Ectodermal cell (in vitro differentiated cells): ENCODE data around the gene CLDN5.

ENCODE experiments used
- H3K27ac ChIP-seq: 2 replicates; pipeline ENCODE4 v1.7.0; 2013; ENCODE audit warnings: mild to moderate bottlenecking, low read depth, low read length; ENCODE audit not compliant: insufficient read depth, poor library complexity, severe bottlenecking
- H3K27me3 ChIP-seq: 2 replicates; pipeline ENCODE4 v1.7.0; 2013; ENCODE audit warnings: mild to moderate bottlenecking, low read length; ENCODE audit not compliant: insufficient read depth, control insufficient read depth, poor library complexity, severe bottlenecking
- H3K36me3 ChIP-seq: one replicate; pipeline ENCODE4 v1.7.0; 2013; ENCODE audit warnings: low read length; ENCODE audit not compliant: control insufficient read depth, insufficient read depth
- H3K4me1 ChIP-seq: one replicate; pipeline ENCODE4 v1.7.0; 2013; ENCODE audit warnings: low read length; ENCODE audit not compliant: control insufficient read depth, insufficient read depth
- H3K4me3 ChIP-seq: 2 replicates; pipeline ENCODE4 v1.7.0; 2013; ENCODE audit warnings: low read depth, low read length, control low read depth; ENCODE audit not compliant: insufficient read depth
- H3K9me3 ChIP-seq: 2 replicates; pipeline ENCODE4 v1.7.0; 2013; ENCODE audit warnings: mild to moderate bottlenecking, low read length, moderate library complexity; ENCODE audit not compliant: control insufficient read depth
- WGBS, 2 experiments: methylation state at CpG; one replicate each; pipeline ENCODE4 v1.1.7; 2013; ENCODE audit warnings: missing lambda C conversion rate in 2 of 2; 5-methylcytosine and 5-hydroxymethylcytosine counted together

The CLDN5 gene

DNA sequence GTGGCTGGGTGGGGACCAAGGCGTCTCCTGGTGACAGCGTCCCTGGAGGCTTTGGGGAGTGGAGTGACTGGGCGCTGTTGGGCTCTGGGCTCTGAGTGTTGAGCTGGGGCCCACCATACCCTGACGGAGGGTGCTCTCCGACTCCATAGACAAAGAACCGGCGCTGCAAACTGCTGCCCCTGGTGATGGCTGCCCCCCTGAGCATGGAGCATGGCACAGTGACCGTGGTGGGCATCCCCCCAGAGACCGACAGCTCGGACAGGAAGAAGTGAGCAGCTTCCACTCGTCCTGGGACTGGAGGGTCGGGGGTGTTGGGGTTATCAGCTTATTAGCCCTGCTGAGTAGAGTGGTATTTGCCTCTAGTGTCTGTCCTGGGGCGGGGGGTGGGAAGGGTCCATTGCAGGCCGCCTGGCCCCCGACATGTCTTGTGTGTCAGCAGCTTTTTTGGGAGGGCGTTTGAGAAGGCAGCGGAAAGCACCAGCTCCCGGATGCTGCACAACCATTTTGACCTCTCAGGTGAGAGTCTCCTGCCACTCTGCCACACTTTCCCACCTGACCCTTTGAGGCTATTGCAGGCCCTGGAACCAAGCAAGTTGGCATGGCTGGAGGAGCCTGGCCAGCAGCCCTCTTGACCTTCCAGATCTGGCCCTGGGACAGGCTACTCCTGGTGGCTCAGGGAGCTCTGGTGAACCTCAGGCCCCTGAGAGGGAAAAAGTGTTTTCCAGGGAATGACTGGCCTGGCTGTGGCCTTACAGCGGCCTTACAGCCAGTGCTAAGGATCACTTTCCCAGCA is 7.6 kb downstream of the CLDN5 start:
- Histone ChIP-seq H3K27ac (no peak overlapping the region), H3K36me3 (no peaks in the 10 kb centered on the region), H3K9me3 (no peaks in the 10 kb centered on the region), H3K4me1 (peaks cover under 1% of the 10 kb centered on the region), H3K27me3 (peaks cover 2% of the 10 kb centered on the region), H3K4me3 (no peak overlapping the region)
- WGBS, 2 experiments, result 92 to 93% methylated on average over 19 of the region's 19 CpGs

DNA sequence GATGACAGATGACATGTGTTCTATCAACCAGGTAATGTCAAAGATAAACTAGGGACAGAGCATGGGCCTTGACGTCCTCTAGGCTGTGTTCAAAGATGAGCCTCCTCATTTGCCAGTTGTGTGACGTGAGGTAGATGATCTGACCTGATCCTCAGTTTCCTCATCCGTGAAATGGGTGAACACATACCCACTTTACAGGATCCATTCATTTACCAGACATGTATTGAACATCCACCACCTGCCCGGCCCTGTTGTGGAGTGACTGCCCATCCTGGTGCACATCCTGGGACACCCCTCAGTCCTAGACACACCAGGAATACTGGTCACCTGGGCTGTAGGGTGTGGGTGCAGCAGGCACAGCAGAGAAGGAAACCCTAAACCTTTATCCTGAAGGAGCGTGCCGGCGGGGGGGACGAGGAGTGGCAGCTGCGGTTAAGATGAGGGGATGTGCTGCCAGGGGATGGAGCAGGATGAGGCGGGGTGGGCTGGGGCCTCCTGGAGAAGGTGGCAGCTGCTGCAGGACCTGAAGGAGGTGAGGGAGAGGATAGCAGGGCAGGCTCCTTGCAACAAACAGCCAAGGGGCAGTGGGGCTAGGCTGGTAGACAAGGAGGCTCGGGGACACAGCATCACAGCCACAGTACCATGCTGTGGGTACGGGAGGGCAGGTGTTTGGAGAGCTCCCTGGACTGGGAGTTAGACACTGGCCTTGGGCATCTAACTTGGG is 8.4 kb downstream of the CLDN5 start:
- Histone ChIP-seq H3K9me3 (no peaks in the 10 kb centered on the region), H3K4me1 (no peaks in the 10 kb centered on the region), H3K27ac (no peak overlapping the region), H3K4me3 (no peak overlapping the region), H3K36me3 (no peaks in the 10 kb centered on the region), H3K27me3 (no peaks in the 10 kb centered on the region)
- WGBS, 2 experiments, result 95 to 96% methylated on average over 12 of the region's 12 CpGs

DNA sequence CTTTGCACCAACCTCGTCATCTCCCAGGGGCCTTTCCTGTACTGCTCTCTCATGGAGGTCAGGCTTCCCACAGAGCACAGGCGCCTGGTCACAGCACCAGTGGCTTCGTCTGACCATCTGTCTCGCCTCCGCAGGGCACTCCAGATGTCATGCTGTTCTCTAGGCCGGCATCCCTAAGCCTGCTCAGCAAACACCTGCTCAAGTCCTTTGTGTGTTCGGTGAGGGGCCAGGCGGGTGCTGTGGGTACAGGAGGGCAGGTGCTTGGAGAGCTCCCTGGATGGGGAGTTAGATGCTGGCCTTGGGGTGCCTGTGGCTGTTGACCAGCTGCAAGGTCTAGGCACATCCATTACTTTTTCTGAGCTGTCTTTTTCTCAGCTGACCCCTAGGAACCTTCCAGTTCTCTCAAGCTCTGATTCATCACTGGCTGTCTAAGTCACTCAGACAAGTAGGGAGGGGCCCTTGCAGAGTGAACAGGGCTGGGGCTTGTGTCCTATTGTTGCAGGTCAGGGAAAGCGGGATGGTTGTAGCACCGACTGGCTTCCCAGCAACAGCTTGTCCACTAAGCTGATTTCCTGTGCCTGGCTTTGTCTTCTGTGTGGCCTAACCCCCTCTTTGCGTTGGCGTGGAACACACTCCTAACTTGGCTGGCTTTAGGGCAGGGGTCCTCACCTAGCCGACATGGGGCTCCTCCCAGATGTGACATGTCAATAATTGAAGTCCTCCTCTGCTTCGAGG is 9.2 kb downstream of the CLDN5 start:
- H3K27ac ChIP-seq, result no peak overlapping the region
- no peaks in the 10 kb centered on the region for H3K36me3 ChIP-seq
- 92 to 93% methylated on average over 14 of the region's 14 CpGs for WGBS, 2 experiments
- no peaks in the 10 kb centered on the region for H3K27me3 ChIP-seq
- no peak overlapping the region for H3K4me3 ChIP-seq
- H3K9me3 ChIP-seq, result no peaks in the 10 kb centered on the region
- no peaks in the 10 kb centered on the region for H3K4me1 ChIP-seq

DNA sequence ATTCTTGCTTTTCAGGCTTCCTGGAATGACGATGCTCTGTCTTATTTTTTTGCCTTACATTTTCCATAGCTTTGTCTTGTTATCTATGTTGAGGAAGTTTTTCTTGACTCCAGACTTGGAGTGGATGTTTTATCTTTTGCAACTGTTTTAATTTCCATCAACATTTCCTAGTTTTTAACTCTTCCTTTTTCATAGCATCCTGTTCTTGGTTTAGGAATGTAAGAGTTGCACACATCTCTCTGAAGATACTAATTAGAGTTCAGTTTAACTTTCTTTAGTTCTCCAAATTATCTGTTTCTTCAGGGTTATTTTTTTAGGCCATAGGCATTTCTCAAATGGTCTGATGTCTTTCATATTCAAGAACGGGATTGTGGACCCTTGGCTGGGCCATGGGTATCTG is 10.4 kb downstream of the CLDN5 start:
- H3K9me3 ChIP-seq, result no peaks in the 10 kb centered on the region
- H3K27ac ChIP-seq, result no peak overlapping the region
- 77 to 100% methylated on average over 1 to 2 of the region's 2 CpGs for WGBS, 2 experiments
- H3K4me1 ChIP-seq, result no peaks in the 10 kb centered on the region
- H3K27me3 ChIP-seq, result no peaks in the 10 kb centered on the region
- H3K4me3 ChIP-seq, result no peak overlapping the region
- H3K36me3 ChIP-seq, result no peaks in the 10 kb centered on the region

DNA sequence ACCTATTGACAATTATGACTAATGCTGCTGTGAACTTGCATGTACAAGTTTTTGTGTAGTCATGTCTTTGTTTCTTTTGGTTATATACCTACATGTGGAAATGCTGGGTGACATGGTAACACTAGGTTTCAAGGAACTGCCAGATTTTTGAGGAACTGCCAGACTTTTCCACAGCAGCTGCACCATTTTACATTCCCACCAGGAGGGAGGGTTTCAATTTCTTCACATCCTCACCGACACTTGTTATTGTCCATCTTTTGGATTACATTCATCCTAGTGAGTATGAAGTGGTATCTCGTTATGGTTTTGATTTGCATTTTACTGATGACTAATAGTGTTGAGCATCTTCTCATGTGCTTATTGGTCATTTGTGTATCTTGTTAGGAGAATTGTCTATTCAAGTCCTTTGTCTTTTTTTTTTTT is 13.3 kb downstream of the CLDN5 start:
- no peaks in the 10 kb centered on the region for H3K27me3 ChIP-seq
- H3K4me3 ChIP-seq, result no peak overlapping the region
- H3K4me1 ChIP-seq, result no peaks in the 10 kb centered on the region
- peaks cover 9% of the 10 kb centered on the region for H3K36me3 ChIP-seq
- H3K27ac ChIP-seq, result no peak overlapping the region
- no peaks in the 10 kb centered on the region for H3K9me3 ChIP-seq
- WGBS, 2 experiments, result 90 to 94% methylated on average over 1 to 2 of the region's 2 CpGs

DNA sequence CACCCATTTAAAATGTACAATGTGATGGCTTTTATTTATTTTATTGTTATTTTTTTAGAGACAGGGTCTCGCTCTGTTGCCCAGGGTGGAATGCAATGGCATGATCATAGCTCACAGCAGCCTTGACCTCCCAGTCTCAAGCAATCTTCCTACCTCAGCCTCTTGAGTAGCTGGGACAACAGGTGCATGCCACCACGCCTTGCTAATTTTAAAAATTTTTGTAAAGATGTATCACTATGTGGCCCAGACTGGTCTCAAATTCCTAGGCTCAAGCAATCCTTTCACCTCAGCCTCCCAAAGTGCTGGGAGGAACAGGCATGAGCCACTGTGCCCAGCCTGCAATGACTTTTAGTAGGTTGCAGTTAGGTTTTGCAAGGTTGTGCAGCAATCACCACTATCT is 14.3 kb downstream of the CLDN5 start:
- no peak overlapping the region for H3K4me3 ChIP-seq
- H3K27me3 ChIP-seq, result no peaks in the 10 kb centered on the region
- peaks cover 9% of the 10 kb centered on the region for H3K36me3 ChIP-seq
- WGBS, 2 experiments, result 95 to 100% methylated on average over 2 of the region's 2 CpGs
- H3K9me3 ChIP-seq, result no peaks in the 10 kb centered on the region
- no peaks in the 10 kb centered on the region for H3K4me1 ChIP-seq
- H3K27ac ChIP-seq, result no peak overlapping the region

DNA sequence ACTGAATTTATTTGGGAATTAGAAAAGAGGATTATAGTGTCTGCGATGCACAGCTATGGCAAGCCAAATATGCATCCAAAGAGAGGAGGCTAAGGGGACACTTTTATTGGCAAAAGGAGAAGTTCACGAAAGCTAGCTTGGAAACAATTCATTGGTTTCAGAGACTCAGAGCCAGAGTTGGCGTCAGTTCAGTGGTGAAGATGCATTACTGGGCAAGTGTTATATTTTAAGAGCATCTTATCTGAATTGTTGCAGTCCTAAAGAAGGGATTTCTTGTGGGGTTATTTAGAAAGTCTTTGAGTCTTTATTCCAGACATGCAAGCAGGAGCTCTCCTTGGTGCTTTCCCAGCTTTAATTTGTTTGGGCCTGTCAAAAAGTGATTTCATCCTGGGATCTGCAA is 15.0 kb downstream of the CLDN5 start:
- no peaks in the 10 kb centered on the region for H3K27me3 ChIP-seq
- 97% methylated on average over 3 of the region's 3 CpGs for WGBS, 2 experiments
- peaks cover 9% of the 10 kb centered on the region for H3K36me3 ChIP-seq
- H3K9me3 ChIP-seq, result no peaks in the 10 kb centered on the region
- no peak overlapping the region for H3K4me3 ChIP-seq
- H3K4me1 ChIP-seq, result no peaks in the 10 kb centered on the region
- H3K27ac ChIP-seq, result no peak overlapping the region

DNA sequence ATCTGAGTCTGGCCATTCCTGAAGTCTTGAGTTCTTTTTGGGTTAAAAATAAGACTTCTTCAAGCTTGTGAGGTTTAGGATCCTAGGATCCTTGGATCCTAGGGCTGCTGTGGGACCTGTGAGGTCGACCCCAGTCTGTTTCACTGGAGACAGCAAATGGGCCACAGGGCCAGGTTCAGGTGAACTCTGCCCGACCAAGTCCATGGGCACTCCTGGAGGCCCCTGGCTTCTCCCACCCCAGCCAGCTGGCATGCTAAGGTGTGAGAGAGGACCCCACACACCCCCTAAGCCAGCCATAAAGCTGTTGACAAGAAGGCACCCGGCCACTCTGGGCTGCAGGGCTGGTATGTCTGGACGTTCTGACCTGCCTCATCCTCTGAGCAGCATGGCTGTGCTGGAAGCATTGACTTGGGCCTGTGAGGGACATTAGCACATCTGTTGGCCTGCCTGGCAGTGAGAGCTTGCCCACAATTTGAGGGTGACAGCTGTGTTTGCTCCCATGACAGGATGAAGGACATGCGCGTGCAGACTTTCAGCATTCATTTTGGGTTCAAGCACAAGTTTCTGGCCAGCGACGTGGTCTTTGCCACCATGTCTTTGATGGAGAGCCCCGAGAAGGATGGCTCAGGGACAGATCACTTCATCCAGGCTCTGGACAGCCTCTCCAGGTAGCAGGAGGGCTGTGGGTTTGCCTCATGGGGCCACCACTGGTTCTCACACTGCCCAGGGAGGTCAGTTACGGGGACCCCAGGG is 16.0 kb downstream of the CLDN5 start:
- no peaks in the 10 kb centered on the region for H3K4me1 ChIP-seq
- H3K27ac ChIP-seq, result no peak overlapping the region
- 94 to 96% methylated on average over 10 of the region's 10 CpGs for WGBS, 2 experiments
- no peaks in the 10 kb centered on the region for H3K27me3 ChIP-seq
- peaks cover 9% of the 10 kb centered on the region for H3K36me3 ChIP-seq
- no peaks in the 10 kb centered on the region for H3K9me3 ChIP-seq
- no peak overlapping the region for H3K4me3 ChIP-seq

DNA sequence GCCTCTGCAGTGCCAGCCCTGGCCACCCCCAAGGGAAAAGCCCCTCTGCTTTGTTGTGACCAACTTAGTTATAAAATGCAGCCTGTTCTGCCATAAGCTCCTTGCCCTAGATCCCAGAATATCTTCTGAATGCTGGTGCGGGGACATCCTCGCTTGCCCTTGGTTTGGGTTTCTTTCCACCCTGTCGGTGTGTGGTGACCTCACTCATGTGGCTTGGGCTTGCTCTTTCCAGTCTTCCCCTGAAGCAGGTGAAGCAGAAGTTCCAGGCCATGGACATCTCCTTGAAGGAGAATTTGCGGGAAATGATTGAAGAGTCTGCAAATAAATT is 16.7 kb downstream of the CLDN5 start:
- 94 to 99% methylated on average over 4 of the region's 4 CpGs for WGBS, 2 experiments

More for the DNA sequence above, 16.7 kb downstream of the CLDN5 start:
- H3K36me3 ChIP-seq, result peaks cover 9% of the 10 kb centered on the region
- no peaks in the 10 kb centered on the region for H3K27me3 ChIP-seq
- H3K4me3 ChIP-seq, result no peak overlapping the region
- no peaks in the 10 kb centered on the region for H3K9me3 ChIP-seq
- no peaks in the 10 kb centered on the region for H3K4me1 ChIP-seq
- no peak overlapping the region for H3K27ac ChIP-seq
